Measurements from ENCODE around the gene IQCH.

DNA sequence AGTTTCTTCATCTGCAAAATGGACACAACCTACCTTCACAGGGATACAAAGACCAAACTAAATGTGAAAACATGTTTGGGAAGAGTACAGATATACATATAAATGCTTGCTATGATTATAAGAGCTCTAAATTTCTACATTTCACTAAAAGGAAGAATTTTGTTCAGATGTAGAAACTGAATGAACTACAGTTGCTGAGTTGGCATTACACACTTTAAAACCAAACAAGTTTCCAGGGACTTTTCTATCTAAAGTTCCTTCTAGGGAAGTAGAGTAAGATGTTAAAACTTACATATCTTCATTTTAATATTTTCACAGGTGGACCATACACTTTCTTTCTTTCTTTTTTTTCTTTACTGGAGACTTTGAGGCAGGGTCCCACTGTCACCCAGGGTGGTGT is 4.8 kb upstream of the IQCH start:
- TF ChIP-seq, protein P1, sequence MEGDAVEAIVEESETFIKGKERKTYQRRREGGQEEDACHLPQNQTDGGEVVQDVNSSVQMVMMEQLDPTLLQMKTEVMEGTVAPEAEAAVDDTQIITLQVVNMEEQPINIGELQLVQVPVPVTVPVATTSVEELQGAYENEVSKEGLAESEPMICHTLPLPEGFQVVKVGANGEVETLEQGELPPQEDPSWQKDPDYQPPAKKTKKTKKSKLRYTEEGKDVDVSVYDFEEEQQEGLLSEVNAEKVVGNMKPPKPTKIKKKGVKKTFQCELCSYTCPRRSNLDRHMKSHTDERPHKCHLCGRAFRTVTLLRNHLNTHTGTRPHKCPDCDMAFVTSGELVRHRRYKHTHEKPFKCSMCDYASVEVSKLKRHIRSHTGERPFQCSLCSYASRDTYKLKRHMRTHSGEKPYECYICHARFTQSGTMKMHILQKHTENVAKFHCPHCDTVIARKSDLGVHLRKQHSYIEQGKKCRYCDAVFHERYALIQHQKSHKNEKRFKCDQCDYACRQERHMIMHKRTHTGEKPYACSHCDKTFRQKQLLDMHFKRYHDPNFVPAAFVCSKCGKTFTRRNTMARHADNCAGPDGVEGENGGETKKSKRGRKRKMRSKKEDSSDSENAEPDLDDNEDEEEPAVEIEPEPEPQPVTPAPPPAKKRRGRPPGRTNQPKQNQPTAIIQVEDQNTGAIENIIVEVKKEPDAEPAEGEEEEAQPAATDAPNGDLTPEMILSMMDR (IDR thresholded peaks at IDR 0.05) = no peak
- TF ChIP-seq POLR2A (IDR thresholded peaks at IDR 0.05) = no peak
